ENCODE results near the gene BRMS1. TPM values are rescaled to one million over a fixed set of nuclear protein-coding genes. Genes with fewer than 3 reads are reported as not detected.

BRMS1 gene
- total and polyA plus RNA-seq, 2 donors from 2014 or later, result 32.8 to 69.7 TPM

- Histone ChIP-seq H3K9ac (ENCODE audit: low read length in 3 of 3) (no peak overlapping the region), H3K27ac (ENCODE audit: low read depth in 2 of 2, low read length in 2 of 2) (no peak overlapping the region), H3K4me3 (ENCODE audit: low read length in 3 of 3) (no peak overlapping the region), H3K27me3 (ENCODE audit: control insufficient read depth, insufficient read depth, low read length) (no peaks in the 10 kb centered on the region), H3K4me1 (ENCODE audit: control insufficient read depth in 2 of 3, insufficient read depth in 2 of 3, low read depth in 1 of 3, low read length in 3 of 3) (peaks cover 0 to 6% (median 0%) of the 10 kb centered on the region in 3 donors), H3K36me3 (ENCODE audit: control insufficient read depth in 2 of 3, insufficient read depth in 3 of 3, low read length in 3 of 3) (peaks cover 0 to 4% (median 0%) of the 10 kb centered on the region in 3 donors), H3K9me3 (ENCODE audit: control insufficient read depth in 2 of 3, insufficient read depth in 1 of 3, low read length in 3 of 3) (no peaks in the 10 kb centered on the region)
- intact Hi-C loops (cut with DNase I), result loop anchor here (5.0 kb wide), 1 partner anchor 191 kb away; no protein-coding TSS in a partner anchor
- no peak for FAIRE-seq
- no peak for DNase-seq
- no peak for TF ChIP-seq CTCF (IDR thresholded peaks at IDR 0.05; ENCODE audit: borderline replicate concordance, extremely low read depth, insufficient read depth)
Measured at GRCh38 chr11:66368484-66368883, 23.6 kb upstream of the BRMS1 start.

DNA sequence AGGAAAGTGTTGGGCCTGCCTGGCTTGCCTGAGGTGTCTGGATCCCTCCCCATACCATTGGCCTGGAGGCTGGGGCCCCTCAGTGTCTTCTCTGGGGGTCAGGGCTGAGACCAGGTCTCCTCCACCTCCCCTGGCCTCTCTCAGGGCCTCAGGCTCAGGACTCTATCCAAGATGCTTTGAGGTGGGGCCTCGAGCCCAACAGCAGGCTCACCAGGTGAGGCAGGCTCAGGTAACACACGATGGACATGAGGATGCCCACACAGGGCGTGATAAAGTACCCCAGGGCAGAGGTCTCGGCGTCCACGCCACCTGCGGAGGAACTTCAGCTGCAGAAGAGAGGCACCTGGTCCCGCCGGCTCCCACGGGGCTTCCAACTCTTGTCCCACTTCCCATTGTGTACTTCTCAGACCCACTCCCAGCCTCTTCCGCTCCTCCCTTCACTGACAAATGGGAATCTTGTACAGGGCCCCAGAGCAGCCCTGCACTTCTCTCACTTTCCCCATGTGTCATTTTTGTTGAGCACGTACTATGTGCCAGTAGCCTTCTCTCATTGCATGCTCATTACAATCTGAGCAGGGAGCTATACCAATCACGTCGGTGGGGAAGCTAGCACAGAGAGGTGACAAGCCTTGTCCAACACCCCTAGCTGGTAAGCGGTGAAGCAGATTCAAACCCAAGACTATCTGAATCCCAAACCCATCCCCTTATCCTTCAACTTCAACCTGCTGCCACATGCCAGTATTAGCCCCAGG lies 22.8 kb upstream of the BRMS1 start:
- Histone ChIP-seq H3K27me3 (ENCODE audit: control insufficient read depth, insufficient read depth, low read length) (no peaks in the 10 kb centered on the region), H3K27ac (ENCODE audit: low read depth in 2 of 2, low read length in 2 of 2) (no peak overlapping the region), H3K36me3 (ENCODE audit: control insufficient read depth in 2 of 3, insufficient read depth in 3 of 3, low read length in 3 of 3) (peaks cover 0 to 4% (median 0%) of the 10 kb centered on the region in 3 donors), H3K4me3 (ENCODE audit: low read length in 3 of 3) (no peak overlapping the region), H3K9me3 (ENCODE audit: control insufficient read depth in 2 of 3, insufficient read depth in 1 of 3, low read length in 3 of 3) (no peaks in the 10 kb centered on the region), H3K9ac (ENCODE audit: low read length in 3 of 3) (no peak overlapping the region), H3K4me1 (ENCODE audit: control insufficient read depth in 2 of 3, insufficient read depth in 2 of 3, low read depth in 1 of 3, low read length in 3 of 3) (peaks cover 0 to 6% (median 0%) of the 10 kb centered on the region in 3 donors)
- TF ChIP-seq CTCF (IDR thresholded peaks at IDR 0.05; ENCODE audit: borderline replicate concordance, extremely low read depth, insufficient read depth), result no peak
- no peak for FAIRE-seq
- intact Hi-C loops (cut with DNase I), result loop anchor here (5.0 kb wide), 1 partner anchor 190 kb away; no protein-coding TSS in a partner anchor
- no peak for DNase-seq

- no peaks in the 10 kb centered on the region for H3K9me3 ChIP-seq (ENCODE audit: control insufficient read depth in 2 of 3, insufficient read depth in 1 of 3, low read length in 3 of 3)
- H3K36me3 ChIP-seq (ENCODE audit: control insufficient read depth in 2 of 3, insufficient read depth in 3 of 3, low read length in 3 of 3), result peaks cover 0 to 4% (median 0%) of the 10 kb centered on the region in 3 donors
- no peak overlapping the region for H3K27ac ChIP-seq (ENCODE audit: low read depth in 2 of 2, low read length in 2 of 2)
- H3K9ac ChIP-seq (ENCODE audit: low read length in 3 of 3), result no peak overlapping the region
- TF ChIP-seq CTCF (IDR thresholded peaks at IDR 0.05; ENCODE audit: borderline replicate concordance, extremely low read depth, insufficient read depth), result no peak
- no peak for DNase-seq
- H3K27me3 ChIP-seq (ENCODE audit: control insufficient read depth, insufficient read depth, low read length), result no peaks in the 10 kb centered on the region
- intact Hi-C loops (cut with DNase I), result loop anchor here (5.0 kb wide), 1 partner anchor 190 kb away; no protein-coding TSS in a partner anchor
- no peak overlapping the region for H3K4me3 ChIP-seq (ENCODE audit: low read length in 3 of 3)
- peaks cover 0 to 6% (median 0%) of the 10 kb centered on the region in 3 donors for H3K4me1 ChIP-seq (ENCODE audit: control insufficient read depth in 2 of 3, insufficient read depth in 2 of 3, low read depth in 1 of 3, low read length in 3 of 3)
- no peak for FAIRE-seq
Measured at GRCh38 chr11:66366844-66367477, 22.1 kb upstream of the BRMS1 start.

Measured in kidney (tissue), 14 donors.